HG03175 (cell line): ENCODE measurements around the gene CHD6.

Experiments used
- ATAC-seq: cut with Tn5 transposase; IDR thresholded peaks from one replicate; pipeline ENCODE4 v1.9.1; 2021; ENCODE audit warnings: mild to moderate bottlenecking, moderate library complexity; ENCODE audit not compliant: unreplicated experiment

CHD6 gene

DNA sequence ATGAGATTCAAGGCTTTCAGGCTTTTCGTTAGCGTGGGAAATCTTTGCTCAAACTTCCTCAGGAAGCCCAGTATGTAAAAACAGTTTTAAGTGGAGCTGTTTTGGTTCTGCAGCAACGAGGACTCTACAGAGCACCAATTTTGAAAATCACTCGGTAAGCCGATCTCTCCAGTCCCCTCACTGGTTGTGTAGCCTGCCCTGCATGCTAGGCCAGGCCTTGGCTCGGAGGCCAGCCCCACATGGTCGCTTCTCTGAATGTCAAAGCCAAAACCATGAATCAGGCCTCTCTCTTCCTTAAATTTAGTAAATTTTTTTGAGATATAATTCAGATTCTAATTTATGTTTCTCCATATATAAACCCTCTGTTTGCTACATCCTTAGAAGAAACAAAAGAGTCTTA, 108.0 kb downstream of the CHD6 start:
- ATAC-seq: no peak

DNA sequence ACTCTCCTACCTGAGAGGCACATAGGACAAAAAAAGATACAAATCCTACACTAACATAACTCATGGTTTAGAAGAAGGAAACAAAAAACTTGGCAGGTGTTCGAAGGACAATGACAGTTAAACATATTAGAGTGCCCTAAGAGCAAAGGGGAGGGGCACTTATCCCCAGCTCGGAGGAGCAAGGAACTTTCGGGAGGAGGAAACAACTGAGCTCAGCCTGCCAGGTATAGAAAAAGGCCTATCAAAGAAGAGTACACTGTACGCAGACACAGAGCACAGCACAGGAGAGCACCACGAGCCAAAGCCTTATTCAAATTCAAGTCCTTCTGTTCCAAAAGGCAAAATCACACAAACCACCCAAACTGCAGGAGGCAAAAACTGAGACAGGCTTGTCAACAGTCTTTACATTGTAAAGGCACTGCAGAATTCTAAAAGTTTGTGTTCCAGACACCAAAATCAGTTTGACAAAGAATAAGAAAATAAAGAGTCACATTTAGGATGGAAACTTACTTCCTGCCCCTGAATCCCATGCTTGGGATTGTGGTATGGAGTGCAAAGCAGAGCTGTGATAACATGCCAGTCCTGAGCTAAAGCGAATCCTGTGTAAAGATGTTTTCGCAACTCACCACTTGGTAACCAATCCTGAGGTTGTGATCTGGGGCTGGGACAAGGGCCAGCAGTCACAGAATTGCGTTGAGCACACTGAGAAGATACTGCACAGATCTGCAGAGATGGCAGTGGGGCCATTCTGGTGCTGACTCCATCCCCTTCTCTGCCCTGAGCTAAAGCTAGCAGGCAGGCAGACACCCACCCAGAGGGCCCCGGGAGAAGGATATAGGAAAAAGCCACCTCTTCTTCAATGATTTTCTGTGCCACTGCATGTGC, 108.6 kb downstream of the CHD6 start:
- ATAC-seq: no peak

DNA sequence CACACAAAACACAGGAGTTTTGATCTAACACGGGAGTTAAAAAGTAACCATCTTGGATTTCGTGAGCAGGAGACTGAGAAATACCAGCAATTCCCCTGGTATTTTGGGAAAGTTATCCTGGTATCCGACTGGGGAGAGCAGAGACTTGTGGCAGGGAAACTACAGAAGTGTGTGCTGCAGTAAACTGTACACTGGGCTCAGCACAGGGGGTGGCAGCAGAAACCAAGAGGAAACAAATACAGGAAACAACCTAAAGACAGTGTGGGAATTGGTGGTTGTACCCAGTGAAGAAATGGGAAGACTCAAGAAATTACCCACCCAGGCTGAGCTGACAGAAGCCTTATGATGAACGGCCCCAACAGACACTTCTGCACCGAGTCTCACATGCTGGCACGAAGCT, 109.8 kb downstream of the CHD6 start:
- ATAC-seq: no peak

DNA sequence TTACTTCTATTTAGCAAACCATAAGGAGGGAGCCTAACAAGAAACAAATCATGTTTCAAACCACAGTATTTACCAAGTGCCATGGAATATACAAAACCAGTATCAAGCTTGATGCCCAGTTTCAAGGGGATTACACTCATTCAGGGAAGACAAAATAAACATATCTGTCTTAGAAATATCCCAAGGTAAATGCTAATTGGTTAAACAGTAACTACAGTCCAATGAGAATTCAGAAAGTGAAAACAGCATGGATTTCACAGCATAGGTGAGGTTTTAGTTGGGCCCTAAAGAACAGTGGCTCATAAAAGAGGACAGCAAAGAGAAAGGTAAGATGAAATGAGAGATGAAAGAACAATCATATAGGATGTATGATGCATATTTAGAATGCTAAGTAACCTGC, 110.3 kb downstream of the CHD6 start:
- ATAC-seq: no peak

DNA sequence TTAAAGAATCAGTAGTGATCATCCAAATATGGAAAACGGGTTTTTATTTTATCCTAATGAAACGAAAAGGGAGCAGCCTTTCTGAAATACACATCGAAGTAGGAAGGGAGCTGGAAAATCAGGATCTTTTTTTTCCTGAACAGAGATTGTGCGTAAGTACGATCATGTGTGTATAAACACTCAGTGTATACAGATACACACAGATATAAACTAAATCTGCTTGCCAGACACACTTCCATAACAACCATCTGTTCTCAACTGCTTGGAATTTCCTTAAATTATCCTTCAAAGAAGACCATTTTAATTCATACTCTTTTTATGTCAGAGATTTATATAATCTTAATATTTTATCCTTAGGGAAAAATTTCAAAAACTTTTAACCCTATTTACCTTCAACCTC, 110.7 kb downstream of the CHD6 start:
- no peak for ATAC-seq

DNA sequence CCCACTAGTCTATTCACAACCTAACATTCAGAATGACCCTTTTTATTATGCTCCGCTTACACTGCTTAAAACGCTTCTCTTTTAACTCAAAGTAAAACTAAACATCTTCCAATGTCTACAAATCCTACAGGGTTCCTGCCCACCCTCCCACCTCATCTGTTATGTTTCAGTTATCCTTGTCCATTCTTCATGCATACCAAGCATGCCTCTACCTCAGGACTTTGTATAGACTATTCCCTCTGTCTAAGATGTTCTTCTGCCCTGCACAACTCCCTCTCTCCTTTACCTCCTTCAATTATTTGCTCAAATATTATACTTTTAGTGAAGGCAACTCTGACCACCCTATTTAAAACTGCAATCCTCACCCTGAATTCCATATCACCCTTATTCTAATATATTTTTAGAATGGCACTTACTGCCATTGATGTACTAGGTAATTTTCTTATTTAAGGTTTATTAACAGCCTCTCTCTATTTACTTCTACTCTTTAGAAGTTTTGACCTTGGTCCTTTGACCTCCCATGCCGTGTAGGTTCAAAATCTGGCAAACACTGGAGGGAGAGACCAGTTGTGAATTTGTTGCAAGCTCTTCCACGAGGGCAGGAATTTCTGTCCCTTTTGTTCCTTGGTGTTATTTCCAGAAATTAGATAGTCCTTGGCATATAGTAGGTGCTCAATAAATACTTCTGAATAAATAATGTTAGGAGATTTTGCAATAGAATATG, 111.8 kb downstream of the CHD6 start:
- no peak for ATAC-seq

DNA sequence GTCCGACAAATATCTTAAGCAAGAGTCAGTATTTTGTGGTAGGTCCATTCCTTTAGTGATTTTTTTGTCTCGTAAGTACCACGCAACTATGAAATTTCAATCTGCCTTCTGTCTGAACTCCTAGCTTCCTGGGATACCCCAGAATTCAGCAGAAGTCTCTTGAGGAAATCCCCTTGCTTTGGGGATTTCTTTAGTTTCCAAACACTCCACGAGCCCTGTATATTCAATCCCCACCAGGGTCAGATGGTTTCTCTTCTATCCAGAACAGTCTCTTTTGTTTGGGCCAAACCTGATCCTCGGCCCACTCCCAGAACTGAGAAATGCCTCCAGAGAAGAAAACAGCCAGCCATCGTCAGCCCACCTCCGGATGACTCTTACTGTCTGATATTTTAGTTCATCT, 113.0 kb downstream of the CHD6 start:
- no peak for ATAC-seq

DNA sequence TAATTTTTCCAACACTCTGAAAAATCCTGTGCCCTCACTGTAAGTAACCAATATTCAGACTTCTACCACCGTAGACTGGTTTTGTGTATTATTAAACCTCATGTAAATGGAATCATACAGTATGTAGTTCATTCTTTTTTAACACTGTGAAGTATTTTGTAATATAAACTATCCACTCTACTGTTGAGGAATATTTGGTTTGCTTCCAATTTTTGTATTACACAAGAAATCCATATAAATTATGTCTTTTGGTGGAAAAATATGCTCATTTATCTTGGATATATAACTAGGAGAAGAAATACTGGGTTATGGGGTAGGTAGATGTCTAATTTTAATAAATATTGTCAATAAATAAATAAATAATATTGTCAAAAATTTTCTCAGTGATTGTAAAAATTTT, 116.8 kb downstream of the CHD6 start:
- no peak for ATAC-seq

DNA sequence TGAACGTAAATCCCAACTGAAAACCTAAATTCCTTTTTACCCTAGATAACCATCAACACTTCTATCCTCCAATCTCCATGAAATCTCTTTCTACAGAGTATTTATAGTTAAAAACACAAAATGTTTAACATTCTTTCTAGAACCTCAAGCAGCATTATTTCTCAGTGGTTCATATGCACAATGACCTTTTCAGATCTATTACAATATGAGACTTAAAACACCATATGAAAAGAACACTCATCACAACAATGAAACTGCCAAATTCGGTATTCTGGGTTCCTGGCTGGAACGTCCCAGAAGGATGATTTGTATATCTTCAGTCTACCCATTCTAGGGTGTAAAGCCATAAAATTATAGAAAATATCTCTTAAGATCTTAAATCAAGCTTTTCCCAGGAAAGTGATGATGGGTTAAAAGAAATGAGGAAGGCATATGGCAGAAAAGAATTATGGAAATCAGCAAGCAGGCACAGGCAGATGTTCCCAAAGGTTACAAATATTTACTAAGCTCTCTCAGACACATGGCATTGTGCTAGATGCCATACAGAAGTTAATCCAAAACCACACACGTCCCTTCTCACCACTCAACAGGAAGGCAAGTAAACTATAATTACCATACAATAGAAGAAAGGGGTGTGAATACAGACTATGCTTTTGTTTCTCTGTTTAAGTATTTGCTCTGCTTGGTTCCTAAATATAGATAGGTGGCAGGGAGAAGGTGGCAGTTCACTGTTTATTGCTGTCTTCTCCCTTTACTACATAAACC, 118.0 kb downstream of the CHD6 start:
- ATAC-seq: no peak

DNA sequence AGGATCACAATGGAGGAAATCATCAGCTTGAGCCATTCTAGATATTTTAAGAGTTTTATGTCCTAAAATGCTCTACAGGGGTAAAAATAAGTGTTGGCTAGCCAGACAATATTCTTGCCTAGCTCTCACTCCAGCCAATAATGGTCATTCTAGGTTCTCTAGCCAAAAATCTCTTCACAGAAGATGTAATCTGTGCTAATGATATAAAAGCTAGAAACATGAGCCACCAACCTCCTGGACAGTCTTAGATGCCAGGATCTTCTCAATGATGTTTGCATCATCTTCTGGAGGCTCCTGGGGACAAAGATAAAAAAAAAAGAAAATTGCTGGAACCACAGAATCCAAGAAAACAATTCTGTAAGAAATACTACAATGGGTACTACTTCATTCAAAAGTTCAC, 119.1 kb downstream of the CHD6 start:
- no peak for ATAC-seq

DNA sequence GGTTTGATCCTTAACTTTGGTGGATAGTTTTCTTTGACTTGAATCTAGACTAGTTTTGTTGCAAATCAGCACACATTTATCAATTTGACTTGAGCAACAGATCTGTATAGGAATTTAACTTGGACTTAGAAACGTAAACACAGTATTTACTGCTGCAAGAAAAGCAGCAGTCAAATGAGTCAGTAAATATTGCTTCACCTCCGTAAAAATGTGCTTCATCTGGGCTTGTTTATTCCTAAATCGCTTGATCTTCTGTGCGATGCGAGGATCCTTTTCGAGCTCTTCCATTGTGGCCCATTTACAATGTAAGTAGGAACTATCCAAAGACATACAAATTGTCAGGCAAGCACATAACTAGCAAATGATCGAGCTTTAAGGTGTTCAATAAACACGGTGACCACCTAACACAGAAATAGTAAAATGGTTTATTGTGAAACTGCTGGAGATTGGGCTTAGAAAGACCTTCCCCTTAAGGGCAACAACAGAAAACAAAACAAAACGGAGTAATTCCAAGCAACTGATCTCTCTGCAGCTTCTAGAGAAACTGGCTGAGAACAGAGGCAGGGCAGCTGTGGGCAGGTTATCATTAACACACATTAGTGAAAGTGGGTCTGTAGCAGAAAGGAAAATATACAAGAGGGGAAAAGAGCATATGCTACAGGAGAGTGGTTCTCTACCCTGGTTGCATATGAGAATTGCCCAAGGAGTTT, 120.8 kb downstream of the CHD6 start:
- ATAC-seq: no peak

DNA sequence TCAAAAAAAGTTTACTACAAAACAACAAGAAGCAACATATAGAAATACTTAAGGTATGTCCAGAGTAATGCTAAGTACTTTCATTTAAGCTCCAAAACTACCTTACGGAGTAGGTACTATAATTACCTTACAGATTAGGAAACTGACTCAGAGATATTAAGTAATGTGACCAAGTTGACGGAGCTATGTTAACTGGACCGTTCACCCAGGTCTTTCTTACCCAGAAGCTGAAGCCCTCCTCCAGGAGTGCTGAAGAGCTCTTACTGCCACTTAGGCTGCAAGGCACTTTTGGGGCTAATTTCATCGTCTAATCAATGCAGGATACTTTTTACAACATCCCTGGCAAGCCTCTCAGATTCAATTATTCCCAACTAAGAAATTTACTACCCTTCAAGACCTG, 123.7 kb downstream of the CHD6 start:
- ATAC-seq: no peak

DNA sequence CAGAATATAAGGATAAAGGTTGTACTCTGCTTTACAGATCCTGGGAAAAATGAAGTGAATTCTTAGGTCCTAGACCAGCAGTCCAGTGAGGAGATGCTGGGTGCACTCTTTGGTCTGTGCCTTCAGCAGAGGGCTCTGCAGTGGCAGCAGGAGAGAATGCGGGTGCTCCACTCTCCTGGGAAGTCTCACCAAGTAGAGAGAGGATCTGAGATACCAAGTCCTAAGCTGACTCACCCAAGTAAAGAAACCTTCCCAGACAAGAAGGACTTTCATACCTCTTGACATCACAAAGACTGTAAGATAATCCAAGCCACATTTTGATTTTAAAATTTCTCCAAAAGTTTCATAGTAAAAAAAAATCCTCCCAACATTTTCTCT, 134.6 kb downstream of the CHD6 start:
- ATAC-seq: no peak

DNA sequence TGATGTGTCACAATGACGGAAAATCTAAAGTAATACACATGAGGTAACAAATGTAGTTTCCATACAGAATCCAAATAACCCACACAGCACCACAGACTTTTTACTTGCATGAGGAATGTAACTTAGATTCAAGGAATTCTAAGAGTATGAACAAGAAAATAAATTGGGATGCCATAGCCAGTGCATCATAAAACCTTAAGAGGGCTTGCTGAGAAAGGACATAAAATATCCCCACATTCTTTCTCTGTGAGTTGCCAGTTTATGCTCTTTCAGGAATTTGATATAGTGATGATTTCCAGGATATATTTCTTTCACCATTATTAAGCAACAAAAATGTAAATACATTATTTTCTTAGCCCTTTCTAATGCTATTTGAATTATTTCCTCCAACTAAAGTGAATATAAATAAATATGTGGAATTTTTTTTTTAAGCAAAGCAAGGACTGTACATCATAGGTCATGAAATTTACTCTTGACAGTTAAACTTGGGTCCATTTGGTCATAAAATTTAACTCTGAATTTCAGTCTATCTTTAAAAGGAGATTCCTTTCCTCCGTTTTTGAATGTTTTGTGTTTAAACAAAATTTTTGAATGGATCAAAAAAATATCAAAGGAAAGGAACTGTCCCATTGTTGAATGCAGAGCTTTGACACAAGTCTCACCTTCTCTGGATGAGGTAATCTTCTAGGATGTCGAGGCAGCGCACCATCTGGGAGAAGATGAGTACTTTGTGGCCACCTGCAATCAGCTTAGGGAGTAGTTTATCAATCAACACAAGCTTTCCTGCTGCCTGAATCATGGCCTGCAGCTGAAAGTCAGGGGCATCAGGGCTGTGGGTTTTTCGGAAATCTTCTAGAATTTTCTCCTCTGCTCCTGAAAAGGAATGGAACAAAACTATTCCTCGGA, 135.3 kb downstream of the CHD6 start:
- ATAC-seq: no peak

DNA sequence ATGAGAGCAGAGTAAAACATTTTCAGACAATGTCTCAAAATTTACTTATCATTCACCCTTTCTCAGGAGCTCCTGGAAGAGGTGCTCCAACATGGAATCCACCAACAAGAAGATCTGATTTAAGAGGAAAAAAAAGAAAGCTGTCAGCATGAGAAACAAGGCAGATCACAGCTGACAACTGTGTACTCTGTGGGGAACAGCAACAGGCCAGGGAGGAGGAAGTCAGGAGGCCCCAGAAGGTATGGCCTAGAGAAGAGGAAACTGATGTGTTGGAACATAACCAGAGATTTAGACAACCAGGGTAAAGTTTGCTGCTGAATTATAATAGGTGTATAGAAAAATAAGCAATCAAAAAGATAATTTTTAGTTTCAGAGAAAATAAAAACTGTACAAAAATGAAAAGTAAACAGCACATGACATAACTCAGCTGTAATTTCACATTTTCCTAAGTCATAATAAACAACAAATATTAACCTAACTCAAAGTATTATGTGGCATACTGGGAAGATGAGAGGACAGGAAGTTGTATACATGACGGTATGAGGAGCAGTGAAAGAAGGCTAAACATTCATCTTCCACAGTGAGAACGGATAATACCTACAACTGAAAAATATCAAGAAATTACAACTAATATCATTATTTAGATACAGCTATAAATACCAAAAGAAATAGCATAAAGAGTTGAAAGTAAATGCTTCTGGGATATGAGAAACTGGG, 138.0 kb downstream of the CHD6 start:
- ATAC-seq: no peak

DNA sequence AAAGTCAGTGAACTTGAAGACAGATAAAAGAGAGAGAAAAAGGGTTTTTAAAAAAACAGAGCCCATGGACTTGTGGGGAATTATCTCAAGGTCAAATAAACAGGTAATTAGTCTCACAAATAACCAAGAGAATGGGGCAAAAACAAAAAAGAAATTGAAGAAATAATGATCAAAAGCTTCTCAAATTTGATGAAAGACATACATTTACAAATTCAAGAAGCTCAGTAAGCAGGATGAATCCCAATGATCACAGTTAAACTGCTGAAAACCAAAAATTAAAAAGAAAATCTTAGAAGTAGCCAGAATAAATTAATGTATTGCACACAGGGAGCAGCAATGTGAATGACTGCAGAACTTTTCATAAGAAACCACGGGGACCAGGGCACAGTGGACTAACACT, 139.1 kb downstream of the CHD6 start:
- ATAC-seq: no peak

DNA sequence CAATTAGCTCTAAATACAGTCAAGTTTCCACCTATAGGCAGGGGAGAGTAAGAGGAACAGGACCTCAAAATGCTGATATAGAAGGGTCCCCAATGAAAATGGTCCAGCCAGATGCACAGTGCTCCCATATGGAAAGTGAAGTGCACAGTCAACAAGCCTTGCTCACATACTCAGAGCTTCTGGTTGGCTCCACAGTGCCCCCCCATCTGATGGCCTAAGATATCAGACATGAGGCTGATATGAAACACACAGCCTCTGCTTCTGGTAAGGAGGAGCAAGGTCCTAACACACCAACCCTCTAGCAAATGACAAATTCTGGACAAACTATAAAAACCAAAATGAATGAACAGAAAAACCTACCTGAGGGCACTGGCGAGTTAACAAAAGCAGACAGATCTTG, 140.2 kb downstream of the CHD6 start:
- ATAC-seq: no peak

DNA sequence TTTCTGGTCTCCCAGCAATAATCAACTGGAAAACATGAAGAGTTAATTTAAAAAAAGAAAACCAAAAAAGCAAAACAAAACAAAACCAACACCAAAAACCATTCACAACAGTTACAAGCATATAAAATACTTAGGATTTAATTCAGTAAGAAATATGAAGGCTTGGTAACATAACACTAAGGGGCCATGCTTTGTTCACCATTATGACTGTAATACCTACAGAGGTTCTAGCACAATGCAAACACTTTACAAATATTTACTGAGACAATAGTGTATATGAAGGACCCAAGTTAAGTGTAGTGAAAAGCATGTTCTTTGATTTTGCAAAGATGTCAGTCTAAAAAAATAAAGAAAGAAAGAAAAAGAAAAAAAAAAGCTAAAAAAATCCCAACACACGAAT, 141.7 kb downstream of the CHD6 start:
- no peak for ATAC-seq

DNA sequence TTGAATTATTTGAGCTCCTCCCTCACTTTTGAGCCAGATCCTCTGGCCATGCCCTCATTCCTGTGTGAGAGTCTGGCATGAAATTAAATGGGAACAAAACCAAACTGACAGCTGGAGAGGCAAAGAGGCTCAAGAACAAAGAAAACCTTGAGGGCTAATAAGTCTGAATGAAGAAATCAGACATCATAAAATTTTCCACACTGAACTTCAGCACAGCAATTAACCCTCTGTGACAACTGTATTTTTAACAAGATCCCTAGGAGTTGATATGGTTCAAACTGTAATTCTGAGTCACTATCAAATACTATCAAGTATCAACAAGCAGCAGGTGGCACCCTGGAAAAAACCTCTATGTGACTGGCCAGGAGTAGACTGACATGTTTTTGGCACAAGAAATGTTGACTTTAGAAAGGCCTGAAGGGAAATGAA, 142.2 kb downstream of the CHD6 start:
- no peak for ATAC-seq
